VCaP (cell line): ENCODE measurements around the gene SLC45A1.
A peak's percentile ranks its signal among the peaks of the same experiment; 100 is the strongest.

Experiments used
- H3K27ac ChIP-seq: fragments of 450-650 bp; 2 replicates; pipeline ENCODE4 v1.5.1; 2017
- TF ChIP-seq, protein P1 (sequence below): fragments of 450-650 bp; conservative IDR thresholded peaks from 2 replicates; pipeline ENCODE4 v1.5.1; 2017; ENCODE audit warnings: mild to moderate bottlenecking, moderate library complexity

Gene SLC45A1

DNA sequence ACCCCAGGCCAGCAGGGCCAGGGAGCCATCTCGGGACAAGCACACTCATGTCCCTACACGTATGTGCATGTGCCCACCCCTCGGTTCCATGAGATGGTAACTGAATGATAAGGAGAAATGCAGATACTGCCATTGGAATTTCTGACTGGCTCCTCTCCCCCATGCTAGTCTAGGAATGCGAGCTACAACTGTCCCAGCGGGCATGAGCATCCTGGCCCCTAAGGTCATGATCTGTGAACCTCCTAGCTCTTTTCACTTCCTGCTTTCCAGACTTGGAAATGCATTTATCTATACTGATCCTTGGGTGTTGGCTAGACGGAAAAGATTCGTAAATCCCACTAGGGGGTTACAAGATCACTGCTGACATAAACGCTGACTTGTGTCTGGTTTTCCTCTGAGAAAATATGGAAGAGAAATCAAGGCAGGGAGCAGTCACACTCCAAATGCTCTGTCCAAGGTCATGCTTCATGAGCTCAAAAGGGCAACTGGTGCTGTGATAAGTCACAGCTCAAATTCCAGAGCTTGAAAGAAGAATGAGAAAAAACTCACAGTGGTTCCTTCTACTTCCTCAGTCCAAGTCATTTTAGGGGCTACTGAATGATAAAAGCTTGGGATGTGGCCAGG lies 49.8 kb downstream of the SLC45A1 start:
- peak overlapping the region; percentile 13 for H3K27ac ChIP-seq
- TF ChIP-seq, protein P1, sequence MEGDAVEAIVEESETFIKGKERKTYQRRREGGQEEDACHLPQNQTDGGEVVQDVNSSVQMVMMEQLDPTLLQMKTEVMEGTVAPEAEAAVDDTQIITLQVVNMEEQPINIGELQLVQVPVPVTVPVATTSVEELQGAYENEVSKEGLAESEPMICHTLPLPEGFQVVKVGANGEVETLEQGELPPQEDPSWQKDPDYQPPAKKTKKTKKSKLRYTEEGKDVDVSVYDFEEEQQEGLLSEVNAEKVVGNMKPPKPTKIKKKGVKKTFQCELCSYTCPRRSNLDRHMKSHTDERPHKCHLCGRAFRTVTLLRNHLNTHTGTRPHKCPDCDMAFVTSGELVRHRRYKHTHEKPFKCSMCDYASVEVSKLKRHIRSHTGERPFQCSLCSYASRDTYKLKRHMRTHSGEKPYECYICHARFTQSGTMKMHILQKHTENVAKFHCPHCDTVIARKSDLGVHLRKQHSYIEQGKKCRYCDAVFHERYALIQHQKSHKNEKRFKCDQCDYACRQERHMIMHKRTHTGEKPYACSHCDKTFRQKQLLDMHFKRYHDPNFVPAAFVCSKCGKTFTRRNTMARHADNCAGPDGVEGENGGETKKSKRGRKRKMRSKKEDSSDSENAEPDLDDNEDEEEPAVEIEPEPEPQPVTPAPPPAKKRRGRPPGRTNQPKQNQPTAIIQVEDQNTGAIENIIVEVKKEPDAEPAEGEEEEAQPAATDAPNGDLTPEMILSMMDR: no peak

DNA sequence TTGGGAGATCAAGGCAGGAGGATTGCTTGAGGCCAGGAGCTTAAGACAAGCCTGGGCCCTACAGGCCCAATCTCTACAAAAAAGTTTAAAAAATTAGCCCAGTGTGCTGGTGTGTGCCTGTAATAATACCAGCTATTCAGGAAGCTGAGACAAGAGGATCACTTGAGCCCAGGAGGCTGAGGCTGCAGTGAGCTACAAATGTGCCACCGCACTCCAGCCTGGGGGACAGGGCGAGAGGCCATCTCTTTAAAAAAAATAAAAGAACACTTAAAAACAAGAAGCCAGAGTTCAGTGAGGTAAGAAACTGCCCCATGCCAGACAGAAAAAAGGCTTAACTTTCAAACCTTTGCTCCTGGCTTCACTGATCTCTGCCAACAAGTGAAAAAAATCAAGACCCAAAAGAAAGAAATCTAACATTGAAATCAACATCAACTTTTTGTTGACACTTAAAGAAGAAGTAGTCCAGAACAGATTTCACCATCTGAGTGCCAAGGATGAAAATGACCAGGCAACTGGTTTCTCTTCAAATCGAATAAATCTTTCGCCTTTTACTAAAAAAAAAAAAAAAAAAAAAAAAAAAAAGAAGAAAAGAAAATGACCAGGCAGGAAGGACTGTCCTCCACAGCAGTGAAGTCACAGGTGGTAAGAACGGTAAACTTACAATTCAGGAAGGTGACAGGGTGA lies 51.2 kb downstream of the SLC45A1 start:
- TF ChIP-seq, protein P1: no peak
- 0 out of 2 replicates have a peak overlapping the region, but pooled peaks have one; percentile 2 for H3K27ac ChIP-seq

DNA sequence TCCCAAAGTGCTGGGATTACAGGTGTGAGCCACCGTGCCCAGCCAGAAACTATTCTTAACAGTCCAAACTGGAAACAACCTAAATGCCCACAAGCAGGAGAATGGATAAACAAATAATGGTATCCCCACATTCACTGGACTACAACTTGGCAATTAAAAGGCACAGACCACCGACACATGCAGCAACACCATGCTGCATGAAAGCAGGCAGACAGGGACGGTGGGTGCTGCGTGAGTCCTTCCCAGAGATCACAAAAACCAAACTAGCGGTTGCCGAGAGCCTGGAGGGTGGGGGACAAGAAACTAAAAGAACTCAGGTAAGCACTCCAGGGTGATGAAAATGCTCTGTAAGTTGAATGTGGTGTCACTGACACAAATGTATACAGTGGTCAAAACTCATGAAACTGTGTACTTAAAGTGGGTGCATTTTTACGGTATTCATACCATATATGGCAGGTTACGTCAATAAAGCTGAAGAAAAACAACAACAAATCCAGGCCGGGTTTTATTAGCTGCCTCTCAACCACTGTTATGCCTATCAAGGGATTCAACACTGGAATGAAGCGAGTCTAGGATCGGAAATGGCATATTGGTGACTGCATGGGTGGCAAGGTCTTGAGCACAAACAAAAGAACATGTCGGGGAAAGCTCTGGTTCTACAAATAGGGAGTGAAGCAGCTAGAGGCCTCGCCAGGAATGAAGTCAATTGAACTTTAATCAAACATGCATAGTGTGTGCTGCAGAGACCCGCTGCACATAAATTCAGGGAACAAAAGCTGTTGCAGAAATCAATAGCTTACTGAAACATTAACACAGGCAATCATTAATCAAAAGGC lies 52.4 kb downstream of the SLC45A1 start:
- TF ChIP-seq, protein P1: no peak
- H3K27ac ChIP-seq: peak overlapping the region; percentile 60

DNA sequence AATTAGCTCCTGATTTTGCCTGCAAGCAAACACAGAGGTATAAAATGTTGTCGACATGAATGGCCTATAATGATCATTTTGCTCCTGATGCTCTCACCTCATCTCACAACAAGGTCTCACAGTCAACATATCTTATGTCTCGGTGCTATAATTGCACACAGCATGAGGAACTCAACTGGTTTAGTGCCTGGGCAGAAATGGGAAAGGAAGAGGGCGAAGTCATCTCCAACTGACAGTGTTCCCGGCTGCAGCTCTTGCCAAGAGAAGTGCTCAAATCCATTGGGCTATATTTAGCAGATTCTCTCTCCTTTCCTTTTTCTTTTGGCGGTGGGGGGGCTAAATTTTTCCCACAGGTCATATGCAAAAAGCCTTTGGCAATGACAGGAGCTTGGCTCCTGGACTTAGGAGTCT lies 53.0 kb downstream of the SLC45A1 start:
- H3K27ac ChIP-seq: peak overlapping the region; percentile 60
- TF ChIP-seq, protein P1: no peak

DNA sequence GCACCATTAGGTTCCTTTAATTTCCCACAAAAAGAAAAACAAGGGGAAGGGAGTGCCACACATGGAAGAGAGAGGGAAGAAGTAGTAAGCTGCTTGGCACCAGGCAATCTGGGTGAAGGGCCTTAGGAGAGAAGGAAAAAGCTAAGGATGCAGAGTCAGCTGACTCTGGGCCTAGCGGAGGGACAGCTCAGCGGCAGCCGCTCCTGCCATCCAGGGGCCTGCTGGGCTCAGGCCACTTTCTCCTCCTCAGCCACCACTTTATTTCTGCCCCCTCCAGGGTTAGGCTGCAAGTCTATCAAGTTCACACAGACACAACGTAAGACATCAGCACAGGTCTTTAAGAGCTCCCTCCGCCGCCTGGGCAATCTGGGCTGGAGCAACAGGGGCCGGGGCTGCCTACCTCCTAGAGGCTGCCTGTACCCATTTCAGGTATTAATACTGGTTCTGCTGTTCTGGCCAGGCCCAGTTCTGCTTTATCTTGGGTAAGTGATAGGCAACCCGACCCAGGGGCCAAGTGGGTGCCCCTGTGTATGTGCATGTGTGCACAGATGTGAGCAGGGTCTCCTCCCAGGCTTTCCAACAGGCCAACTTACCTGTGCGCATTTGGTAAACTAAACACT lies 53.6 kb downstream of the SLC45A1 start:
- TF ChIP-seq, protein P1: no peak
- peak overlapping the region; percentile 60 for H3K27ac ChIP-seq

DNA sequence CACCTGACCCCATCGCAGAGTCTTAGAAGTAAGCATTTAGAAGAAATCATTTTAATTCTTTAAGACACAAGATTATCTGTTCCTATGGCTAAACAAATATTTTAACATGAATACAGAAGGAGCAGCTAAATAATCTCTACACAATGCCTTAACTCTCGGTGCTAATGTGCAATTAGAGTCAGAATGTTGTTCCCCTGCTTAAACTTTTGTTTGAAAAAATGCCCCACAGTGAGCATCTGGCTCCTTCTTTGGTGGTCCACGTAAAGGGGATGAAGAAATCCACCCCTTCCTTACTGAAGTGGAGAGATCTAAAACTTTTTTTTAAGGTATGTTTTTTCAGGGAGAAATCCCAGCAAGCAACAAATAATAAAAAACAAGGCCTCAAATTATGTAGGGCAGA lies 55.2 kb downstream of the SLC45A1 start:
- peak overlapping the region; percentile 60 for H3K27ac ChIP-seq

More for the DNA sequence above, 55.2 kb downstream of the SLC45A1 start:
- TF ChIP-seq, protein P1: no peak
